ENCODE results near the gene PPFIA4.
A peak's percentile ranks its signal among the peaks of the same experiment; 100 is the strongest.

The PPFIA4 gene

DNA sequence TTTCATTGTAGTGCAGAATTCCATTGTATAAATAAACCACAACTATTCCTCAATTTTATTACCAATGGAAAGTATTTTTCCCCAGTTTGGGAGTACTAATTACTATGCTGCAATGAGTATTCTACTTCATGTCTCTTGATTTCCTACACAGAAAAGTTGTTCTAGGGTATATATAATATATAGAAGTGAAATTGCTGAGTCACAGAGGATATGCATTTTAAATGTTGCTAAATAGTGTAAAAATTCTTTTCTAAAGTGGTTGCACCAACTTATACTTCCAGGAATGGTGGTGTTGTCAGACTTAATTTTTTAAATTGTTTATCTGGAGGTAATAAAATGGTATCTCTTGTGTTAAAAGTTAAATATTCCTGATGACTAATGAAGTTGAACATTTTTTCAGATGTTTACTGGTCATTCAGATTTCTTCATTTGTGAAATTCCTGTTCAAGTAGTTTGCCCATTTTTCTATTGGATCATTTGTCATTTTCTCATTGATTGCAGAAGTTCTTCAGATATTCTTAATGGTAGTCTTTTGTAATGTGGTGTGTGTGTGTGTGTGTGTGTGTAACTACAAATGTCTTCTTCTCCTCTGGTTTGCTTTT is 78.6 kb downstream of the PPFIA4 start:
- no peak for DNase-seq

- no peak for DNase-seq
Observed at GRCh38 chr1:203112475-203112874, 86.2 kb downstream of the PPFIA4 start.

DNA sequence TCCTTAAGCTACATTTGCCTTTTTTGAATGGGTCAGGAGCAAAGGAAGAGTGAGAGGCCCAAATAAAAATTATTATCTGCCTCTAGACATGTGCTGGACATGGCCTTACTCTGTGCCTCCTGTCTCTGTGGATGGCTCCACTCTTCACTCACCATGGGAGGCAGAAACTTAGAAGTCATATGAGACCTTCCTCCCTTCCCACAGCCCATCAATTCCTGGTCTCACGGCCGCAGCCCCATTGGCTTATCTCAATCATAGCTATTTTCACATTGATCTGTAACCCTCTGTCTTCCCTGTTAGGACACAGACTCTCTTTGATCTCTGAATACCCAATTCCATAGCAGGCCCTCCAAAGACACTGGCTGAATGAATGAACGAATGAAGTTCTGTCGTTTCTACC is 87.0 kb downstream of the PPFIA4 start:
- no peak for DNase-seq

- DNase-seq, result no peak
Observed at GRCh38 chr1:203114202-203114601, 87.9 kb downstream of the PPFIA4 start.

DNA sequence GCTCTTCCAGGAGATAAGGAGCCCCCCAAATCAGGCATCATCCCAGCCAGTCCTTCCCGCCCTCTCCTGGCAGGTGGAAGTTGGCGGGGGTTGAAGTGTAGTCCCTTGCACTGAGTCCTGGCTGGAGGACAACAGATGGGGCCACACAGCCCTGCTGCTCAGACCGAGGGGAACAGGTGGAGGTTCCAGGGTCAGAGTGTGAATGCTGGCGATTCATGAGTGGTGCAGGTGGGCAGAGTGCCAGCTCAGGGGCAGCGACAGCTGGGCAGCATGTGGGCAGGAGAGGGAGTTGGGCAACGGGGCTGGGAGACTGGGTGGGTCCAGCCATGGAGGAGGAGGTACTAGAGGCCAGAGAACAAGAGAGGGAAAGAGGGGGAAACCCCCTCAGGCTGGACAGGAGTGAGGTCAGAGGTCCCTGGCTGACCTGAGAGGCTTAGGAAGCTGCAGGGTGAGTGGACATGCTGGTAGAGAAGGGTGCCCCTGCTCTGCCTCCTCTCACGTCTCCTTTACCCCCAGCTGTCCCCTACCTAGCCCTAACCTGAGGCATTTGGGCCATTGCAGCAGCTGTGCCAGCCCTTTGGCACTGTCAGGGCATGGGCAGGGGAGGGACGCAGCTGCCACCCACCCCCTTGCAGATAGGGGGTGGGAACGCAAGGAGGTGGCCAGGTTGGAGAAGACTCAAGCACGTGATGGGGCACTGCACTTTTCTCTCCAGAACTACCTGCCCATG is 90.0 kb downstream of the PPFIA4 start:
- DNase-seq, result no peak

- DNase-seq, result peak; percentile 86
Observed at GRCh38 chr1:203117611-203118575, 91.6 kb downstream of the PPFIA4 start.

GRCh38 chr1:203120325-203121153 is 94.2 kb downstream of the PPFIA4 start:
- no peak for DNase-seq

DNA sequence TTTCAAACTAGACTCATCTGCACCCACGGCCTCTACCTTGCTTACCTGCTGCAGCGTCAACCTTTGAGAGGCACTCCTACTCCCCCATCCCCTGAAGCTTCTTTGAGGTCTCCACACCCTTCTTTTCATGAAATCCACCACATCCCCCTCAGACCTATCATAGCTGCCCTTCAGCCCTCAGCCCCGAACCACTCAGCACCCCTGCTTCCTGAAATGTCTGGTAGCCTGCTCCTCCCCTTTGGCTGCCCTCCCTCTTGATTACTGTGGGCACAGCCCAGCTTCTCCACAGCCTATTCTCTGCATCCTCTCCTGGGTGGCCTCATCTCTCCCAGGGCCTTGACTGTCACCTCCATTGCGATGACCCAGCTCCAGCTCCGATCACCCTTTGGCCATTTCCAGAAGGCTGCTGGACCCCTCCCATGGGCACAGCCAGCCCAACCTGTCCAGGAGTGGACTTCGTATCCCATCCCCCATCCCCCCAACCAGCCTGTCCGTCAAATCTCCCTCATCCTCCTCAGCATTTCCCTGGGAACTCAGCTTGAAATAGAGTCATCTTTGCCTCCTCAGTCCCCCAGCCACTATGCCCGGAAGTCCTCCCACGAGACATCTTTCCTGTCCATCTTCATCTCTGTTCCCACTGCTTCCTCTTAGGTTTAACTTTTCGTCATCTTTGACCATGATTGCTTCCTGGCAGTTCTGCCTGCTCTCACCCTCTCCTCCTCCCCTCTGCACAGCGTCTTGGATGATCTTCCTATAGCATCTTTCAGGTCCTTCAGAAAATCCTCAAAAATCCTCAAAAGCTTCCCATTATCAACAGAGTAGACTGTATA is 95.1 kb downstream of the PPFIA4 start:
- no peak for DNase-seq

DNA sequence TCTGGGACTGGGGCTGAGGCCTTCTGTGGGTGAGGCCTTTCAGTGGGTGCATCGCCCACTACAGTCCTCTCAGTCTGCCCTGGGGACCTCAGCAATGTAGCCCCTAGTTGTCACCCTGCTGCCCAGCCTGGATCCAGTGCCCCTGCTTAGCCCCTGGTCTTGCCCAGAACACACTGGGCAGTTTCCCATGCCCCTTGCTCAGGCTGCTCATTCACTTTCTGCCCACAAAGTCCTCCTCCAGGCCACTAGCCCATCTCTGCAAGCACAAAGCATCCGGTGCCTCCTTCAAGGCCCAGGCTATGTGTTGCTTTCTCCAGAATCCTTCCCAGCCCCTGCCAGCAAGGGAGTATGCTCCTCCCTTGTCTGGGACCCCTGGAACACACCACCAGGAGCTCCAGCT is 95.9 kb downstream of the PPFIA4 start:
- no peak for DNase-seq

GRCh38 chr1:203124011-203124410 is 97.7 kb downstream of the PPFIA4 start:
- no peak for DNase-seq

GRCh38 chr1:203124546-203125317 is 98.4 kb downstream of the PPFIA4 start:
- DNase-seq, result no peak

DNA sequence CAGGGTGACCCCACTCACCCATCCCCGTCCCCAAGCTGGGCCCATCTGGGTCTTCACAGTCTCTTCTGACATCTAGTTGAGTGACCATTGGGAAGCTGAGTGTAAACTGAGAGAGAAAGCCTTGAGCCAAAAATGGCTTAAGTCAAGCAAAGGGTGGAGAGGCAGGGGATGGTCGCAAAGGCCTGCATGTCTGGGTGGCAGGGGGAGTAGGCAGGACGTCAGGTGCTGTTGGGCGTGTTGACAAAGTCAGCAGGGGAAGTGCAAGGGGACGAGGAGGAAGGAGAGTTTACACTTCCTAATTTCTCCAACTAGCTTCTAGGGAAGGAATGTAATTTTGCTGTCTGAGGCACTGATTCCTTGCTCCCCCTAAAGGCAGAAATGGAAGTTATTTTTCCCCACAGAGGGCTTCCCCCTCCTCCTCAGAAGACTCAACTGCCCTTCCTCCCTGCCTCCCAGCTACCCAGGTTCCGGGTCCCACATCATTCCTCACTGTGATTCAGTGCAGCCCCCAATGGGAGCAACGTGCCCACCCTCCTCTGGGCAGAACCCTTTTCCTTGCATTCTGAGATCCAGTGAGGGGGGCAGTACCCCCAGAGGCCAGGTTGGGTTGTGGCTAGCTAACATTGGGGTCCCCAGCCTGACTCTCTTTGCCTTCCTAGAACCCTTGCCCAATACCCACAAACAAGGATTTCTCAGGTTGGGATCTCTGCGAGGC is 100.0 kb downstream of the PPFIA4 start:
- DNase-seq, result no peak

GRCh38 chr1:203126866-203127665 is 100.8 kb downstream of the PPFIA4 start:
- DNase-seq, result no peak

GRCh38 chr1:203127666-203128430 is 101.6 kb downstream of the PPFIA4 start, which contains the start of gene ADORA1:
Gene ADORA1, plus strand, starts transcription at chr1:203127726. Its CDS starts 1,116 bp downstream, at chr1:203128842.
- DNase-seq, result peak; percentile 85

DNA sequence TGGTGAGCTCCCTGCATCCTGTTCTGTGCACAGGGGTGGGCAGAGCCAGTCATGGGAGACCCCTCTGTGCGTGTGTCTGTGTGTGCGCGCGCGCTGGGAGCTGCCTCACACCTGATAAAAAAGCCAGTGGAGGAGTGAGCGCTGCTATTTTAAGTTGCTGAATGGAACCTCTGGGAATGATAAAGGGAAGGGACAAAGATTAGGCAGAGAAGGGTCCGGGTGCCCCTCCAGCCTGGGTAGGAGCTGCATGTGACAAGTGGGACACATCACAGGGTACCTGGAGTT is 102.1 kb downstream of the PPFIA4 start:
- DNase-seq, result no peak
